ENCODE results near the gene CMIP.

DNA sequence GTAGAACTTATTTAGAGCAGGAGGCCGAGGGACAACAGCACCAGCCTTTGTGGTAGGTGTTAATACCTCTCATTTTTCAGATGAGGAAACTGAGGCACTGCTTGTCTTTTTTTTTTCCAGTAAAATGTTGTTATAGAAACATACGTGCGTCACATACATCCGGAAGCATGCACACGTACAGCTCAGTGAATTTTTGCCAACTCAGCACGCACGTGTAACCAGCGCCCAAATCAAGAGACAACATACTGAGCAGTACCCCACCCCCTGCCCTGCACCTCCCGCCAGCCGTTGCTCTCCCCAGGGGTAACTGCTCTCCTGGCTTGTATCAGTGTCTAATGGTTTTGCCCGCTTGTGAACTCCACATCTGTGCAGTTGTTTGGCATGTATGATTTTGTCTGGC is 92.0 kb downstream of the CMIP start:
- no peak for TF ChIP-seq POLR2AphosphoS5 (IDR thresholded peaks at IDR 0.05; ENCODE audit: low read depth, low read length)
- TF ChIP-seq, protein P1, sequence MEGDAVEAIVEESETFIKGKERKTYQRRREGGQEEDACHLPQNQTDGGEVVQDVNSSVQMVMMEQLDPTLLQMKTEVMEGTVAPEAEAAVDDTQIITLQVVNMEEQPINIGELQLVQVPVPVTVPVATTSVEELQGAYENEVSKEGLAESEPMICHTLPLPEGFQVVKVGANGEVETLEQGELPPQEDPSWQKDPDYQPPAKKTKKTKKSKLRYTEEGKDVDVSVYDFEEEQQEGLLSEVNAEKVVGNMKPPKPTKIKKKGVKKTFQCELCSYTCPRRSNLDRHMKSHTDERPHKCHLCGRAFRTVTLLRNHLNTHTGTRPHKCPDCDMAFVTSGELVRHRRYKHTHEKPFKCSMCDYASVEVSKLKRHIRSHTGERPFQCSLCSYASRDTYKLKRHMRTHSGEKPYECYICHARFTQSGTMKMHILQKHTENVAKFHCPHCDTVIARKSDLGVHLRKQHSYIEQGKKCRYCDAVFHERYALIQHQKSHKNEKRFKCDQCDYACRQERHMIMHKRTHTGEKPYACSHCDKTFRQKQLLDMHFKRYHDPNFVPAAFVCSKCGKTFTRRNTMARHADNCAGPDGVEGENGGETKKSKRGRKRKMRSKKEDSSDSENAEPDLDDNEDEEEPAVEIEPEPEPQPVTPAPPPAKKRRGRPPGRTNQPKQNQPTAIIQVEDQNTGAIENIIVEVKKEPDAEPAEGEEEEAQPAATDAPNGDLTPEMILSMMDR (IDR thresholded peaks at IDR 0.05), result no peak
- no peak for TF ChIP-seq RCOR1 (IDR thresholded peaks at IDR 0.05; ENCODE audit: low read length)
- no peak for TF ChIP-seq EP300 (IDR thresholded peaks at IDR 0.05; ENCODE audit: borderline replicate concordance in 1 of 2, low read depth in 1 of 2, low read length in 1 of 2)
- TF ChIP-seq USF1 (IDR thresholded peaks at IDR 0.05; ENCODE audit: borderline replicate concordance, low read depth), result no peak
- no peak for TF ChIP-seq MEF2A (IDR thresholded peaks at IDR 0.05; ENCODE audit: borderline replicate concordance, low read depth)
- TF ChIP-seq TAF1 (IDR thresholded peaks at IDR 0.05; ENCODE audit: borderline replicate concordance, low read depth, low read length), result no peak
- TF ChIP-seq MXI1 (IDR thresholded peaks at IDR 0.05; ENCODE audit: low read depth, low read length), result no peak
- TF ChIP-seq FOSL2 (IDR thresholded peaks at IDR 0.05; ENCODE audit: borderline replicate concordance, low read depth), result no peak
- no peak for TF ChIP-seq ELF1 (IDR thresholded peaks at IDR 0.05)
- TF ChIP-seq GABPA (IDR thresholded peaks at IDR 0.05; ENCODE audit: low read depth), result no peak
- no peak for TF ChIP-seq REST (IDR thresholded peaks at IDR 0.05; ENCODE audit: low read depth, low read length)
- no peak for TF ChIP-seq TEAD4 (IDR thresholded peaks at IDR 0.05; ENCODE audit: borderline replicate concordance, insufficient read depth)

Data from SK-N-SH (cell line).